CD14-positive monocyte (primary cell): ENCODE results near the gene SLC6A7. TPM values are rescaled to one million over a fixed set of nuclear protein-coding genes. Genes with fewer than 3 reads are reported as not detected.

Experiments
- DNase-seq, 3 donors: peaks; one replicate each; pipeline ENCODE4 v3.0.0-alpha.2; 2011 to 2022
- H2AFZ ChIP-seq: 2 replicates; pipeline ENCODE4 v1.6.0; 2012; ENCODE audit warnings: mild to moderate bottlenecking, low read depth, low read length, inconsistent platforms; ENCODE audit not compliant: insufficient read depth, poor library complexity, severe bottlenecking
- H3K27ac ChIP-seq, 2 donors: 1 replicate in 1 of 2; 2 replicates in 1 of 2; pipeline ENCODE4 v1.5.1; 2012 to 2013; ENCODE audit warnings: low read length in 2 of 2, control low read depth in 1 of 2, inconsistent platforms in 1 of 2, low read depth in 1 of 2, mild to moderate bottlenecking in 1 of 2
- H3K27me3 ChIP-seq, 2 donors: one replicate each; pipeline versions ENCODE4 v1.6.0 to v1.6.1; 2011 to 2013; ENCODE audit warnings: low read length in 2 of 2; ENCODE audit not compliant: control insufficient read depth in 2 of 2, insufficient read depth in 2 of 2
- H3K36me3 ChIP-seq, 2 donors: replicated peaks in 1 of 2; 1 replicate in 1 of 2; 2 replicates in 1 of 2; pipeline versions ENCODE4 v1.5.1 to v1.6.1; 2012 to 2013; ENCODE audit warnings: low read length in 2 of 2, control low read depth in 1 of 2, inconsistent platforms in 1 of 2, mild to moderate bottlenecking in 1 of 2; ENCODE audit not compliant: insufficient read depth in 2 of 2, control insufficient read depth in 1 of 2
- H3K4me1 ChIP-seq, 2 donors: 1 replicate in 1 of 2; 2 replicates in 1 of 2; pipeline versions ENCODE4 v1.5.1 to v1.6.1; 2012 to 2013; ENCODE audit warnings: low read length in 2 of 2, control low read depth in 1 of 2, inconsistent platforms in 1 of 2, mild to moderate bottlenecking in 1 of 2, moderate library complexity in 1 of 2; ENCODE audit not compliant: insufficient read depth in 2 of 2, control insufficient read depth in 1 of 2
- H3K4me2 ChIP-seq: replicated peaks from 2 replicates; pipeline ENCODE3; 2012; ENCODE audit warnings: low read length, moderate library complexity, mild to moderate bottlenecking; ENCODE audit not compliant: poor library complexity, severe bottlenecking; ENCODE audit errors: extremely low read depth
- H3K4me3 ChIP-seq, 3 experiments: fragments of 200-600 bp in 1 of 3; sonication (generic) in 1 of 3; replicated peaks in 1 of 3; 1 replicate in 2 of 3; 2 replicates in 1 of 3; pipeline ENCODE4 v1.5.1; 2011 to 2013; ENCODE audit warnings: low read length in 3 of 3, mild to moderate bottlenecking in 3 of 3, control low read depth in 2 of 3, low read depth in 2 of 3, inconsistent platforms in 1 of 3, moderate library complexity in 1 of 3
- H3K79me2 ChIP-seq: 2 replicates; pipeline ENCODE4 v1.6.0; 2012; ENCODE audit warnings: mild to moderate bottlenecking, control low read depth, inconsistent platforms, low read length, moderate library complexity; ENCODE audit not compliant: insufficient read depth
- H3K9ac ChIP-seq: 2 replicates; pipeline ENCODE4 v1.6.0; 2017; ENCODE audit warnings: low read length, mild to moderate bottlenecking; ENCODE audit not compliant: insufficient read depth, poor library complexity, severe bottlenecking
- H3K9me3 ChIP-seq, 2 donors: replicated peaks in 1 of 2; 1 replicate in 1 of 2; 2 replicates in 1 of 2; pipeline versions ENCODE4 v1.5.1 to v1.6.1; 2012 to 2013; ENCODE audit warnings: low read length in 2 of 2, control low read depth in 1 of 2; ENCODE audit not compliant: control insufficient read depth in 1 of 2, insufficient read depth in 1 of 2
- H4K20me1 ChIP-seq: 2 replicates; pipeline ENCODE4 v1.6.0; 2012; ENCODE audit warnings: mild to moderate bottlenecking, low read length, control low read depth, moderate library complexity; ENCODE audit not compliant: insufficient read depth
- H3K27ac Mint-ChIP-seq, 7 donors: one replicate each; pipeline ENCODE4 v1.8.0; 2020; ENCODE audit warnings: mild to moderate bottlenecking in 7 of 7, mixed read lengths in 7 of 7, moderate library complexity in 6 of 7, inconsistent platforms in 2 of 7
- H3K27me3 Mint-ChIP-seq, 3 donors: one replicate each; pipeline ENCODE4 v1.8.0; 2021 to 2022; ENCODE audit warnings: low read depth in 3 of 3, mild to moderate bottlenecking in 3 of 3, mixed read lengths in 3 of 3, moderate library complexity in 3 of 3, inconsistent platforms in 1 of 3
- H3K36me3 Mint-ChIP-seq, 2 donors: one replicate each; pipeline ENCODE4 v1.8.0; 2020; ENCODE audit warnings: mixed read lengths in 2 of 2, inconsistent platforms in 1 of 2, mild to moderate bottlenecking in 1 of 2
- H3K4me1 Mint-ChIP-seq: one replicate; pipeline ENCODE4 v1.8.0; 2020; ENCODE audit warnings: mild to moderate bottlenecking, mixed read lengths
- H3K4me3 Mint-ChIP-seq, 2 donors: one replicate each; pipeline ENCODE4 v1.8.0; 2020; ENCODE audit warnings: mild to moderate bottlenecking in 2 of 2, mixed read lengths in 2 of 2, moderate library complexity in 1 of 2
- H3K9me3 Mint-ChIP-seq, 7 donors: one replicate each; pipeline ENCODE4 v1.8.0; 2020 to 2022; ENCODE audit warnings: mixed read lengths in 7 of 7, mild to moderate bottlenecking in 6 of 7, moderate library complexity in 6 of 7, inconsistent platforms in 2 of 7
- CTCF ChIP-seq: fragments of 200-600 bp; IDR thresholded peaks from one replicate; pipeline ENCODE4 v1.8.0; 2022; ENCODE audit warnings: antibody characterized with exemption, mild to moderate bottlenecking
- WGBS: methylation state at CpG from one replicate; pipeline ENCODE4 v1.1.5; 2013; ENCODE audit warnings: missing lambda C conversion rate; ENCODE audit not compliant: insufficient coverage; 5-methylcytosine and 5-hydroxymethylcytosine counted together
- intact Hi-C, 2 donors: fragments of 100-400 bp; cut with micrococcal nuclease; formaldehyde crosslinking; loops; one replicate each; pipeline versions ENCODE4 v1.15.0 to v1.15.1; 2023
- polyA plus RNA-seq, 3 donors: library from polyadenylated mRNA; depleted of rRNA in 1 of 3; unstranded in 2 of 3; stranded (reverse) in 1 of 3; fragments of 300-500 nt in 2 of 3; fragments of >200 nt in 1 of 3; fragmentation: Illumina TruSeq in 2 of 3; gene quantifications; 1 replicate in 2 of 3; 2 replicates in 1 of 3; pipeline ENCODE4 v1.2.3, GENCODE V29; 2012 to 2021

Gene SLC6A7
- polyA plus RNA-seq, 3 donors = 0.07 TPM; not detected in 2

DNA sequence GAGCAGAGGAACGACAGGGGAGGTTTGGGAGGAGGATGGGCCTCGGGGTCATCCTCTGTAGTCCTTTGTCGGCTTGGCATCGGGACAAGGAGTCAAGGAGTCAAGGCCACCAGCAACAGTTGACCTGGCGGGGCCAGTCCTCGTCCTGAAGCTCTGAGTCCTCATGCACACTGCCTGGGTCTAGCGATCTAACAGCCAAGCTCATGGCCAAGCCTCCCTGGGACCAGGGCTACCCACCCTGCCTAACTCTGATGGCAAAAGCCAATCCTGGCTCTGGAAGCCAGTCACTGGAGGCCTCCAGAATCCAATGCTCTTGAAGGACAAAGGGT lies 49.9 kb downstream of the SLC6A7 start:
- DNase-seq = no peak
- H3K4me3 ChIP-seq = no peak overlapping the region
- WGBS = 97% methylated on average over 7 of the region's 7 CpGs
- Mint-ChIP-seq H3K9me3 (peaks cover 0 to 1% (median 0%) of the 10 kb centered on the region in 7 donors), H3K4me3 (no peak overlapping the region), H3K4me1 (peaks cover 15% of the 10 kb centered on the region), H3K36me3 (no peaks in the 10 kb centered on the region), H3K27me3 (peaks cover 3 to 7% (median 4%) of the 10 kb centered on the region in 3 donors), H3K27ac (peak overlapping the region in 1 of 7 donors; percentile 8)
- no peaks in the 10 kb centered on the region for H3K36me3 ChIP-seq
- peaks cover 7 to 10% of the 10 kb centered on the region in 2 donors for H3K4me1 ChIP-seq
- H3K4me2 ChIP-seq = no peak overlapping the region
- H3K27ac ChIP-seq = no peak overlapping the region
- no peaks in the 10 kb centered on the region for H3K79me2 ChIP-seq
- no peaks in the 10 kb centered on the region for H3K27me3 ChIP-seq
- H3K9ac ChIP-seq = no peak overlapping the region
- no peak overlapping the region for H2AFZ ChIP-seq
- intact Hi-C loops = no loop called here
- TF ChIP-seq CTCF = no peak
- no peaks in the 10 kb centered on the region for H3K9me3 ChIP-seq
- no peaks in the 10 kb centered on the region for H4K20me1 ChIP-seq

DNA sequence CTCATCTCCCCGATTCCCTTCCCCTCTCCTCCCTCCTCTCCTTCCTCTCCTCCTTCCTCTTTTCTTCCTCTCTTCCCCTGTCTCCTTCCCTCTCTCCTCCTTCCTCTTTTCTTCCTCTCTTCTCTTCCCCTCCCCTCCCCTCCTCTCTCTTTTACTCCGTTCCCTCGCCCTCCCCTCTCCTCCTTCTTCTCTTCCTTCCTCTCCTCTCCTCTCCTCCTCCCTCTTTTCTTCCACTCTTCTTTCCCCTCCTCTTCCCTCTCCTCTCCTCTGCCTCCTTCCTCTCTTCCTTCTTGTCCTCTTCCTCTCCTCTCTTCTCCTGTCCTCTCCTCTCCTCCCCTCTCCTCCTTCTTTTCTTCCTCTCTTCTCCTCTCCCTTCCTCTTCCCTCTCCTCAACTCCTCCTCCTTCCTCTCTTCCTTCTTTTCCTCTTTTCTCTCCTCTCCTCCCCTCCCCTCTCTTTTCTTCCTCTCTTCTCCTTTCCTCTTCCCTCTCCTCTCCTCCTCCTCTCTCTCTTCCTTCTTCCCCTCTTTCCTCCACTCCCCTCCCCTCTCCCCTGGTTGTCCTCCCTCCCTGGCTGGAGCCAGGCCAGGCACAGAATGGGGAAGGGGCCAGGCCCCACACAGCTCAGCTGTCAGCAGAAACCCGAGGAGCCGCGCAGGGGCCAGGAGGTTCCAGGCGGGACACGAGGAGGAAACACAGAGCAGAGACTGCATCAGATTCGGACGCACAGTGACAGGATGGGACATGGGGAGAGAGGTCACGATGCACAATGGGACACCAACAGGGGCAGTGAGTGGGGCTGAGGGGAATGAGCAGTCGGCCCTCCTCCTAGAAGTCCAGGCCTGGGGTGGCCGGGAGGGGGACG lies 51.7 kb downstream of the SLC6A7 start:
- Histone ChIP-seq H4K20me1 (no peaks in the 10 kb centered on the region), H3K4me3 (no peak overlapping the region), H3K27me3 (no peaks in the 10 kb centered on the region), H3K36me3 (no peaks in the 10 kb centered on the region), H3K79me2 (no peaks in the 10 kb centered on the region), H3K9ac (peak overlapping the region; percentile 8), H2AFZ (no peak overlapping the region), H3K9me3 (no peaks in the 10 kb centered on the region), H3K4me1 (peaks cover 0 to 4% of the 10 kb centered on the region in 2 donors), H3K4me2 (no peak overlapping the region), H3K27ac (no peak overlapping the region)
- H3K4me1 Mint-ChIP-seq = peaks cover 7% of the 10 kb centered on the region
- peak overlapping the region in 1 of 7 donors; percentile 78 for H3K27ac Mint-ChIP-seq
- intact Hi-C loops = no loop called here
- H3K36me3 Mint-ChIP-seq = no peaks in the 10 kb centered on the region
- no peak for TF ChIP-seq CTCF
- no peak for DNase-seq
- WGBS = 45% methylated on average over 10 of the region's 14 CpGs
- H3K27me3 Mint-ChIP-seq = peaks cover 3% of the 10 kb centered on the region in 3 donors
- H3K9me3 Mint-ChIP-seq = peaks cover 0 to 1% (median 0%) of the 10 kb centered on the region in 7 donors
- H3K4me3 Mint-ChIP-seq = no peak overlapping the region
